GM12891 (cell line): ENCODE results near the gene RELL2.

Source experiments
- PAX5 ChIP-seq: IDR thresholded peaks from 2 replicates; pipeline ENCODE4 v1.6.1; 2011; ENCODE audit warnings: low read length, moderate library complexity, mild to moderate bottlenecking; ENCODE audit not compliant: insufficient read depth, severe bottlenecking
- POLR2A ChIP-seq: IDR thresholded peaks from 2 replicates; pipeline ENCODE4 v1.6.1; 2011; ENCODE audit warnings: low read depth, low read length, control low read depth
- POLR2AphosphoS5 ChIP-seq: IDR thresholded peaks from 2 replicates; pipeline ENCODE4 v1.6.1; 2011; ENCODE audit warnings: low read depth, low read length, control low read depth
- SPI1 ChIP-seq: IDR thresholded peaks from 2 replicates; pipeline ENCODE4 v1.6.1; 2011; ENCODE audit warnings: low read depth, low read length, control low read depth
- TAF1 ChIP-seq: IDR thresholded peaks from 2 replicates; pipeline ENCODE4 v1.6.1; 2011; ENCODE audit warnings: low read depth, low read length, control low read depth

DNA sequence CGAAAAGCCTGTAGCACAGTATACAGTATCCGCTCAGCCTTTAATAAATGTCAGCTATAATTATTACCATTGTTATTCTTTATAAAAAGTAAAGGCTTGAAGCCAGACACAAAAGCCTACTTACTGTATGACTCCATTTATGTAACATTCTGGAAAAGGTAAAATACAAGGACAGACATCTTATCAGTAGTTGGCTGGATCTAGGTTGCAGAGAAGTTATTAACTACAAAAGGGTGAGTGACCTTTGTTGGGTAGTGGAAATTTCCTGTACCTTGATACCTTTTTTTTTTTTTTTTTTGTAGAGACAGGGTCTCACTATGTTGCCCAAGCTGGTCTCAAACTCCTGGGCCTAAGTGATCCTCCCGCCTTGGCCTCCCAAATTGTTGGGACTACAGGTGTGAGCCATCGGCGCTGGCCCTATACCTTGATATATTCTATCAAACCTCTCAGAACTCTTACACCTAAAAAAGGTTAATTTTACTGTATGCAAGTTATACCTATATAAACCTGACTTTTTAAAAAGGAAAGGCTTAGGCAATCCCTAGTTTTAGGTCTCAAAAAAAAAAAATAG, 6.1 kb upstream of the RELL2 start:
- TF ChIP-seq POLR2A, result no peak
- TF ChIP-seq POLR2AphosphoS5, result no peak
- TF ChIP-seq TAF1, result no peak
- TF ChIP-seq SPI1, result no peak
- TF ChIP-seq PAX5, result no peak
